Measurements from ENCODE around the gene ZBTB7C. TPM values are rescaled to one million over a fixed set of nuclear protein-coding genes. Genes with fewer than 3 reads are reported as not detected.
A peak's percentile ranks its signal among the peaks of the same experiment; 100 is the strongest.

Gene ZBTB7C
- total RNA-seq, 1 experiment from 2014 or later = 0.33 TPM

DNA sequence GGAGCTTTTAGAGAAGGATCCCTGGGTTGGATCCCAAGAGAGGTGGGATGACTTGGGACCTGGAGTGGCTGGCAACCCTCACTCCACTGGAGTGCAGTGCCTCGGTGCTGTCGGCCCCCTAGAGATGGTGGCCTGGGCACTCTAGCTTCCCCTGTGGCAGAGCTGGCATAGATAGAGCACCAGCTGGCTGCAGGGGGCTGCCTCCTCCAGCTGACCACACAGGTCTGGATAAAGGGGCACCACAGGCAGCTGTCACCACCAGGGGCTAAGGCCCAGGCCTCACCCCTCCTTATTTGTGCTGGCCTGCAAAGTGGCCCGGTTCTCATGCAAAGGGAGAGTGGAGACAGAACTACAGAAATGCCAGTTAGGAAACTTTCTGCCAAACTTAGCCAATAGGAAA, 74.3 kb downstream of the ZBTB7C start:
- H2BK15ac ChIP-seq (ENCODE audit: low read depth, low read length) = no peak overlapping the region
- H3K23me2 ChIP-seq (ENCODE audit: insufficient read length, low read depth, low read length, poor library complexity, severe bottlenecking) = no peaks in the 10 kb centered on the region
- H2BK12ac ChIP-seq (ENCODE audit: insufficient read length, low read depth, low read length) = no peak overlapping the region
- H3K79me1 ChIP-seq (ENCODE audit: insufficient read depth, low read depth, low read length, poor library complexity, severe bottlenecking) = no peaks in the 10 kb centered on the region
- no peak overlapping the region for H3K18ac ChIP-seq (ENCODE audit: insufficient read length, low read depth, low read length)
- H3K56ac ChIP-seq (ENCODE audit: insufficient read length, low read depth, low read length) = no peak overlapping the region
- H3K27me3 ChIP-seq (ENCODE audit: insufficient read depth, low read length) = no peaks in the 10 kb centered on the region
- H3K27me3 Mint-ChIP-seq (ENCODE audit: low read depth) = peaks cover 7% of the 10 kb centered on the region
- DNase-seq = no peak
- H3K27ac ChIP-seq (ENCODE audit: insufficient read length, low read depth, low read length) = no peak overlapping the region
- no peak for TF ChIP-seq CTCF (conservative IDR thresholded peaks at IDR 0.05)
- H4K20me1 ChIP-seq (ENCODE audit: control insufficient read depth, insufficient read depth, insufficient read length) = no peaks in the 10 kb centered on the region
- no peaks in the 10 kb centered on the region for H3K36me3 Mint-ChIP-seq (ENCODE audit: insufficient read depth in 1 of 3, low read depth in 3 of 3)
- H3T11ph ChIP-seq (ENCODE audit: low read length) = no peak overlapping the region
- H3K9me3 ChIP-seq (ENCODE audit: control insufficient read depth, low read depth, low read length) = no peaks in the 10 kb centered on the region
- no peak overlapping the region for H2AFZ ChIP-seq (ENCODE audit: low read length)
- no peaks in the 10 kb centered on the region for H3K79me2 ChIP-seq (ENCODE audit: insufficient read depth, low read length)
- H2BK20ac ChIP-seq (ENCODE audit: low read depth, low read length, poor library complexity, severe bottlenecking) = no peak overlapping the region
- H3K14ac ChIP-seq (ENCODE audit: insufficient read depth, low read length) = no peak overlapping the region
- no peak overlapping the region for H3K23ac ChIP-seq (ENCODE audit: insufficient read length, low read depth, low read length)
- H4K8ac ChIP-seq (replicated peaks; ENCODE audit: insufficient read length, low read depth, low read length) = no peak overlapping the region
- H4K91ac ChIP-seq (ENCODE audit: insufficient read length, low read depth, low read length) = no peak overlapping the region
- H2BK120ac ChIP-seq (ENCODE audit: low read depth, low read length, poor library complexity, severe bottlenecking) = no peak overlapping the region
- H4K5ac ChIP-seq (ENCODE audit: insufficient read length, low read depth, low read length) = no peak overlapping the region
- WGBS (ENCODE audit: extremely low coverage, insufficient read length, low lambda C conversion rate) = no CpG with 5 or more reads among the region's 3 CpGs
- peak overlapping the region in 1 of 3 experiments; percentile 72; a peak in 2 of 7 replicates for H3K27ac Mint-ChIP-seq
- no peak overlapping the region for H3K9ac ChIP-seq (ENCODE audit: extremely low read depth, insufficient read length, low read length)
- no peaks in the 10 kb centered on the region; a peak in 1 of 5 replicates for H3K9me3 Mint-ChIP-seq
- H2AK5ac ChIP-seq (ENCODE audit: insufficient read length, low read length) = no peak overlapping the region
- no peak overlapping the region for H2BK5ac ChIP-seq (ENCODE audit: insufficient read length, low read length)
- peaks cover 21 to 29% of the 10 kb centered on the region in 2 experiments for H3K4me1 Mint-ChIP-seq
- 0 out of 2 replicates have a peak, but pooled peaks cover 3% of the 10 kb centered on the region for H3K4me1 ChIP-seq (ENCODE audit: insufficient read depth, low read length)
- no peak overlapping the region for H3K4ac ChIP-seq (ENCODE audit: low read depth, low read length)
- no peak overlapping the region for H3K4me3 Mint-ChIP-seq
- H3K4me2 ChIP-seq (ENCODE audit: insufficient read depth, insufficient read length, low read length) = no peak overlapping the region

Measured in H9 (cell line).